Measurements from ENCODE around the gene CCDC102A. TPM values are rescaled to one million over a fixed set of nuclear protein-coding genes. Genes with fewer than 3 reads are reported as not detected.

Gene CCDC102A
- total RNA-seq, 5 donors from 2014 or later (not counting 1 experiment from before 2014, with no cell fraction given) = 6.1 to 11.2 (median 6.6) TPM

GRCh38 chr16:57497121-57497520 lies 39.2 kb downstream of the CCDC102A start:
- 95% methylated on average over 5 of the region's 13 CpGs for WGBS (ENCODE audit: insufficient coverage)
- Histone ChIP-seq H3K9me3 (no peaks in the 10 kb centered on the region), H3K27ac (ENCODE audit: low read length) (no peak overlapping the region), H3K27me3 (replicated peaks in 1 of 2; ENCODE audit: control insufficient read depth in 2 of 2, extremely low read depth in 1 of 2, insufficient read depth in 2 of 2, low read length in 1 of 2) (peaks cover 0 to 17% of the 10 kb centered on the region in 2 experiments), H3K4me1 (ENCODE audit: control insufficient read depth in 1 of 2, extremely low read depth in 1 of 2, insufficient read depth in 2 of 2, low read length in 2 of 2) (peaks cover 3 to 19% of the 10 kb centered on the region in 2 experiments), H3K36me3 (ENCODE audit: control insufficient read depth in 2 of 2, extremely low read depth in 1 of 2, insufficient read depth in 1 of 2, low read length in 1 of 2) (no peaks in the 10 kb centered on the region), H3K4me3 (ENCODE audit: control insufficient read depth in 1 of 2, extremely low read depth in 1 of 2, low read length in 1 of 2) (no peak overlapping the region)
- Mint-ChIP-seq H3K4me3 (no peak overlapping the region), H3K27ac (no peak overlapping the region), H3K9me3 (no peaks in the 10 kb centered on the region), H3K4me1 (peaks cover 8 to 10% (median 10%) of the 10 kb centered on the region in 3 donors), H3K36me3 (no peaks in the 10 kb centered on the region), H3K27me3 (peaks cover 0 to 3% of the 10 kb centered on the region in 2 donors)
- ATAC-seq (replicated peaks in 1 of 4) (no peak), DNase-seq (no peak)
- ChIA-PET POLR2A (no interaction called here), CTCF (no interaction called here)

- Mint-ChIP-seq H3K4me3 (no peak overlapping the region), H3K4me1 (no peaks in the 10 kb centered on the region), H3K27me3 (peaks cover 1 to 3% of the 10 kb centered on the region in 2 donors), H3K9me3 (no peaks in the 10 kb centered on the region), H3K27ac (no peak overlapping the region), H3K36me3 (no peaks in the 10 kb centered on the region)
- CTCF ChIA-PET = no interaction called here
- H3K36me3 ChIP-seq (ENCODE audit: control insufficient read depth in 2 of 2, extremely low read depth in 1 of 2, insufficient read depth in 1 of 2, low read length in 1 of 2) = no peaks in the 10 kb centered on the region
- WGBS (ENCODE audit: insufficient coverage) = no CpG with 5 or more reads among the region's 4 CpGs
- H3K9me3 ChIP-seq = no peaks in the 10 kb centered on the region
- no peak overlapping the region for H3K4me3 ChIP-seq (ENCODE audit: control insufficient read depth in 1 of 2, extremely low read depth in 1 of 2, low read length in 1 of 2)
- no peak for DNase-seq
- no peaks in the 10 kb centered on the region for H3K4me1 ChIP-seq (ENCODE audit: control insufficient read depth in 1 of 2, extremely low read depth in 1 of 2, insufficient read depth in 2 of 2, low read length in 2 of 2)
- peaks cover 0 to 14% of the 10 kb centered on the region in 2 experiments for H3K27me3 ChIP-seq (replicated peaks in 1 of 2; ENCODE audit: control insufficient read depth in 2 of 2, extremely low read depth in 1 of 2, insufficient read depth in 2 of 2, low read length in 1 of 2)
- ATAC-seq (replicated peaks in 1 of 4) = no peak
- H3K27ac ChIP-seq (ENCODE audit: low read length) = no peak overlapping the region
- POLR2A ChIA-PET = no interaction called here
Measured at GRCh38 chr16:57493767-57494166, 42.6 kb downstream of the CCDC102A start.

GRCh38 chr16:57489229-57489628 lies 47.1 kb downstream of the CCDC102A start:
- Mint-ChIP-seq H3K27me3 (peaks cover 0 to 1% of the 10 kb centered on the region in 2 donors), H3K9me3 (no peaks in the 10 kb centered on the region), H3K4me3 (no peak overlapping the region), H3K4me1 (peaks cover 17 to 26% (median 25%) of the 10 kb centered on the region in 3 donors), H3K36me3 (no peaks in the 10 kb centered on the region), H3K27ac (no peak overlapping the region)
- WGBS (ENCODE audit: insufficient coverage) = 80% methylated on average over 1 of the region's 5 CpGs
- Histone ChIP-seq H3K27me3 (replicated peaks in 1 of 2; ENCODE audit: control insufficient read depth in 2 of 2, extremely low read depth in 1 of 2, insufficient read depth in 2 of 2, low read length in 1 of 2) (peaks cover 0 to 6% of the 10 kb centered on the region in 2 experiments), H3K9me3 (no peaks in the 10 kb centered on the region), H3K36me3 (ENCODE audit: control insufficient read depth in 2 of 2, extremely low read depth in 1 of 2, insufficient read depth in 1 of 2, low read length in 1 of 2) (no peaks in the 10 kb centered on the region), H3K27ac (ENCODE audit: low read length) (no peak overlapping the region), H3K4me1 (ENCODE audit: control insufficient read depth in 1 of 2, extremely low read depth in 1 of 2, insufficient read depth in 2 of 2, low read length in 2 of 2) (peaks cover 0 to 25% of the 10 kb centered on the region in 2 experiments), H3K4me3 (ENCODE audit: control insufficient read depth in 1 of 2, extremely low read depth in 1 of 2, low read length in 1 of 2) (no peak overlapping the region)
- ChIA-PET CTCF (no interaction called here), POLR2A (interaction anchor here in 1 of 2 donors (0.6 kb wide), 1 partner anchor 65 kb away, joined by 3 read pairs; no protein-coding TSS in a partner anchor)
- no peak for ATAC-seq (replicated peaks in 1 of 4)
- DNase-seq = no peak

- DNase-seq (no peak), ATAC-seq (replicated peaks in 1 of 4) (no peak)
- peak overlapping the region; percentile 61 to 94 (median 69) for H3K4me3 Mint-ChIP-seq
- no peaks in the 10 kb centered on the region for H3K9me3 ChIP-seq
- peaks cover 0 to 25% of the 10 kb centered on the region in 2 experiments for H3K4me1 ChIP-seq (ENCODE audit: control insufficient read depth in 1 of 2, extremely low read depth in 1 of 2, insufficient read depth in 2 of 2, low read length in 2 of 2)
- no peaks in the 10 kb centered on the region for H3K36me3 ChIP-seq (ENCODE audit: control insufficient read depth in 2 of 2, extremely low read depth in 1 of 2, insufficient read depth in 1 of 2, low read length in 1 of 2)
- no peak overlapping the region for H3K27ac Mint-ChIP-seq
- H3K27ac ChIP-seq (ENCODE audit: low read length) = no peak overlapping the region
- H3K36me3 Mint-ChIP-seq = no peaks in the 10 kb centered on the region
- POLR2A ChIA-PET = interaction anchor here in 1 of 2 donors (0.8 kb wide), 1 partner anchor 9 kb away, joined by 3 read pairs; no protein-coding TSS in a partner anchor
- H3K9me3 Mint-ChIP-seq = no peaks in the 10 kb centered on the region
- H3K4me1 Mint-ChIP-seq = peaks cover 17 to 26% (median 25%) of the 10 kb centered on the region in 3 donors
- H3K4me3 ChIP-seq (ENCODE audit: control insufficient read depth in 1 of 2, extremely low read depth in 1 of 2, low read length in 1 of 2) = peak overlapping the region in 1 of 2 donors; percentile 38
- CTCF ChIA-PET = interaction anchor here (0.6 to 2.7 kb wide), 3 partner anchors 25 to 51 kb away, joined by 3 to 11 read pairs (median 5); partner anchors contain the start of gene POLR2C (in 1 of the 2)
- H3K27me3 Mint-ChIP-seq = peaks cover 0 to 1% of the 10 kb centered on the region in 2 donors
- WGBS (ENCODE audit: insufficient coverage) = 89% methylated on average over 5 of the region's 8 CpGs
- H3K27me3 ChIP-seq (replicated peaks in 1 of 2; ENCODE audit: control insufficient read depth in 2 of 2, extremely low read depth in 1 of 2, insufficient read depth in 2 of 2, low read length in 1 of 2) = peaks cover 0 to 3% of the 10 kb centered on the region in 2 experiments
Measured at GRCh38 chr16:57486858-57487834, 49.2 kb downstream of the CCDC102A start.

- Histone ChIP-seq H3K36me3 (ENCODE audit: control insufficient read depth in 2 of 2, extremely low read depth in 1 of 2, insufficient read depth in 1 of 2, low read length in 1 of 2) (no peaks in the 10 kb centered on the region), H3K9me3 (no peaks in the 10 kb centered on the region), H3K27ac (ENCODE audit: low read length) (no peak within 1 kb of the TSS), H3K4me3 (ENCODE audit: control insufficient read depth in 1 of 2, extremely low read depth in 1 of 2, low read length in 1 of 2) (peak within 1 kb of the TSS; percentile 72 to 77), H3K27me3 (replicated peaks in 1 of 2; ENCODE audit: control insufficient read depth in 2 of 2, extremely low read depth in 1 of 2, insufficient read depth in 2 of 2, low read length in 1 of 2) (peaks cover 0 to 3% of the 10 kb centered on the region in 2 experiments), H3K4me1 (ENCODE audit: control insufficient read depth in 1 of 2, extremely low read depth in 1 of 2, insufficient read depth in 2 of 2, low read length in 2 of 2) (peaks cover 0 to 25% of the 10 kb centered on the region in 2 experiments)
- Mint-ChIP-seq H3K36me3 (no peaks in the 10 kb centered on the region), H3K4me1 (peaks cover 17 to 26% (median 25%) of the 10 kb centered on the region in 3 donors), H3K4me3 (peak within 1 kb of the TSS; percentile 80 to 94 (median 83)), H3K27me3 (no peaks in the 10 kb centered on the region), H3K27ac (peak within 1 kb of the TSS in 1 of 2 donors; percentile 69), H3K9me3 (no peaks in the 10 kb centered on the region)
- ATAC-seq (replicated peaks in 1 of 4) (peak; percentile 96 to 98 (median 98)), DNase-seq (peak; percentile 48 to 85 (median 70))
- WGBS (ENCODE audit: insufficient coverage) = 2% methylated on average over 61 of the region's 73 CpGs
- ChIA-PET CTCF (interaction anchor here in 1 of 2 donors (1.6 to 2.7 kb wide), 2 partner anchors 24 to 52 kb away, joined by 5 to 11 read pairs; partner anchors contain the start of gene POLR2C), POLR2A (interaction anchor here in 1 of 2 donors (0.8 kb wide), 1 partner anchor 10 kb away, joined by 3 read pairs; no protein-coding TSS in a partner anchor)
Measured at GRCh38 chr16:57485916-57486857, 50.2 kb downstream of the CCDC102A start, which contains the start of gene DOK4. Gene DOK4 (minus strand): TSS chr16:57486493. CDS start chr16:57479507, 6,986 bp downstream.
